ENCODE data around the gene CHCHD4.

CHCHD4 gene

DNA sequence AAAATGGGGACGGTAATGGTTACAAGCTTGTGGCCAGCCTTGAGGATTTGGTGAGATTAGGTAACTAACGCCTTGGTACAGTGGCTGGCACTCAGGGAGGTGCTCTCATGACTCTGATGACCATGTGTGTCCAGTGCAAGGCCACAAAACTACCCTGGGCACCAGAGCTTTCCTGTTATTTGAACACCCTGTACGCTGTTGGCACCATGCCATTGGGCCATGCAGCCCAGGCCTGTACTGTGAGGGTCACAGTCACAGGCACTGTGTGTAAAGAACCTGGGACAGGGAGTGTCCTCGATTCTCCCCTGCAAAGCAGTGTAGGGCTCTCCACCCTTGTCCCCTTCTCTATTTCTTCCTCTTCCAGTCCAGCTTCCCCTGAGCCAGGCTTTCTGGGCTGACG, 6.5 kb upstream of the CHCHD4 start:
- TF ChIP-seq POLR2AphosphoS5 (IDR thresholded peaks at IDR 0.05; ENCODE audit: low read depth, low read length) (no peak), TAF1 (IDR thresholded peaks at IDR 0.05; ENCODE audit: borderline replicate concordance, insufficient read depth, low read length) (no peak), FOXP2 (optimal IDR thresholded peaks at IDR 0.05; ENCODE audit: borderline replicate concordance, extremely low read depth, extremely low read length, insufficient read depth) (no peak), SIN3A (IDR thresholded peaks at IDR 0.05; ENCODE audit: borderline replicate concordance, insufficient read depth, low read length) (no peak)
- TF ChIP-seq, protein P1, sequence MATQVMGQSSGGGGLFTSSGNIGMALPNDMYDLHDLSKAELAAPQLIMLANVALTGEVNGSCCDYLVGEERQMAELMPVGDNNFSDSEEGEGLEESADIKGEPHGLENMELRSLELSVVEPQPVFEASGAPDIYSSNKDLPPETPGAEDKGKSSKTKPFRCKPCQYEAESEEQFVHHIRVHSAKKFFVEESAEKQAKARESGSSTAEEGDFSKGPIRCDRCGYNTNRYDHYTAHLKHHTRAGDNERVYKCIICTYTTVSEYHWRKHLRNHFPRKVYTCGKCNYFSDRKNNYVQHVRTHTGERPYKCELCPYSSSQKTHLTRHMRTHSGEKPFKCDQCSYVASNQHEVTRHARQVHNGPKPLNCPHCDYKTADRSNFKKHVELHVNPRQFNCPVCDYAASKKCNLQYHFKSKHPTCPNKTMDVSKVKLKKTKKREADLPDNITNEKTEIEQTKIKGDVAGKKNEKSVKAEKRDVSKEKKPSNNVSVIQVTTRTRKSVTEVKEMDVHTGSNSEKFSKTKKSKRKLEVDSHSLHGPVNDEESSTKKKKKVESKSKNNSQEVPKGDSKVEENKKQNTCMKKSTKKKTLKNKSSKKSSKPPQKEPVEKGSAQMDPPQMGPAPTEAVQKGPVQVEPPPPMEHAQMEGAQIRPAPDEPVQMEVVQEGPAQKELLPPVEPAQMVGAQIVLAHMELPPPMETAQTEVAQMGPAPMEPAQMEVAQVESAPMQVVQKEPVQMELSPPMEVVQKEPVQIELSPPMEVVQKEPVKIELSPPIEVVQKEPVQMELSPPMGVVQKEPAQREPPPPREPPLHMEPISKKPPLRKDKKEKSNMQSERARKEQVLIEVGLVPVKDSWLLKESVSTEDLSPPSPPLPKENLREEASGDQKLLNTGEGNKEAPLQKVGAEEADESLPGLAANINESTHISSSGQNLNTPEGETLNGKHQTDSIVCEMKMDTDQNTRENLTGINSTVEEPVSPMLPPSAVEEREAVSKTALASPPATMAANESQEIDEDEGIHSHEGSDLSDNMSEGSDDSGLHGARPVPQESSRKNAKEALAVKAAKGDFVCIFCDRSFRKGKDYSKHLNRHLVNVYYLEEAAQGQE (IDR thresholded peaks at IDR 0.05; ENCODE audit: insufficient read depth in 1 of 2, low read depth in 2 of 2, low read length in 2 of 2): no peak

DNA sequence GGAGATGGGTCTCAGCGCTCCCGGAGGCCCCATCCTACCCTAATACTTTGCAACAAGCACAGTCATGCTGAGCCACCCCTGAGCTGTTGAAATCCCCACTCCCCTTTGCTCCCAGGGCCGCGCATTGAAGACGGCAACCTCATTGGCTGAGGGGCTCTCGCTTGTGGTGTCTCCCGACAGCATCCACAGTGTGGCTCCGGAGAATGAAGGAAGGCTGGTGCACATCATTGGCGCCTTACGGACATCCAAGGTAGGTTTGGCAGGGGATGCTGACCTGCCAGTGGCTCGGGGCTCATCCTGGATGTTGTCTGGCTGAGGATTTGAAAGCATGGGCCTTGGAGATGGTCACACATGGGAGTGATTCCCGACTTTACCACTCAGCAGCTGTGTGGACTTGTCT, 6.0 kb upstream of the CHCHD4 start:
- TF ChIP-seq POLR2AphosphoS5 (IDR thresholded peaks at IDR 0.05; ENCODE audit: low read depth, low read length) (no peak), TAF1 (IDR thresholded peaks at IDR 0.05; ENCODE audit: borderline replicate concordance, insufficient read depth, low read length) (no peak), FOXP2 (optimal IDR thresholded peaks at IDR 0.05; ENCODE audit: borderline replicate concordance, extremely low read depth, extremely low read length, insufficient read depth) (no peak), SIN3A (IDR thresholded peaks at IDR 0.05; ENCODE audit: borderline replicate concordance, insufficient read depth, low read length) (no peak)
- TF ChIP-seq, protein P1 (IDR thresholded peaks at IDR 0.05; ENCODE audit: insufficient read depth in 1 of 2, low read depth in 2 of 2, low read length in 2 of 2): no peak

DNA sequence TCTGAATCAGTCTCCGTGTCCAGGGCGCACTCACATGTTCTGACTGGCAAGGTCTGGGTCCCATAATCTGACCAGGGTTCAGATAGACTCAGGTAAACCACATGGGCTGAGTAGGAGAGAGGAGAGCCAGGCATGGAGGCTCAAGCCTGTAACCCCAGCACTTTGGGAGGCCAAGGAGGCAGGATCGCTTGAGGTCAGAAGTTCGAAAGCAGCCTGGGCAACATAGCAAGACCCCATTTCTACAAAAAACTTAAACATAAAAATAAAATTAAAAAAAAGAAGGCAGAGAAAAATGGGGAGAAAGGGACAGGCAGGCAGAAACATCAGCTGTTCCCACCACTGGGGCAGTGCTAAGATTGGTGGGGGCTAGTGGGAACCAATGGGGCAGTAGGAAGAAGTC, 5.6 kb upstream of the CHCHD4 start:
- TF ChIP-seq TAF1 (IDR thresholded peaks at IDR 0.05; ENCODE audit: borderline replicate concordance, insufficient read depth, low read length) (no peak), SIN3A (IDR thresholded peaks at IDR 0.05; ENCODE audit: borderline replicate concordance, insufficient read depth, low read length) (no peak), POLR2AphosphoS5 (IDR thresholded peaks at IDR 0.05; ENCODE audit: low read depth, low read length) (no peak), FOXP2 (optimal IDR thresholded peaks at IDR 0.05; ENCODE audit: borderline replicate concordance, extremely low read depth, extremely low read length, insufficient read depth) (no peak)
- TF ChIP-seq, protein P1 (IDR thresholded peaks at IDR 0.05; ENCODE audit: insufficient read depth in 1 of 2, low read depth in 2 of 2, low read length in 2 of 2): no peak

DNA sequence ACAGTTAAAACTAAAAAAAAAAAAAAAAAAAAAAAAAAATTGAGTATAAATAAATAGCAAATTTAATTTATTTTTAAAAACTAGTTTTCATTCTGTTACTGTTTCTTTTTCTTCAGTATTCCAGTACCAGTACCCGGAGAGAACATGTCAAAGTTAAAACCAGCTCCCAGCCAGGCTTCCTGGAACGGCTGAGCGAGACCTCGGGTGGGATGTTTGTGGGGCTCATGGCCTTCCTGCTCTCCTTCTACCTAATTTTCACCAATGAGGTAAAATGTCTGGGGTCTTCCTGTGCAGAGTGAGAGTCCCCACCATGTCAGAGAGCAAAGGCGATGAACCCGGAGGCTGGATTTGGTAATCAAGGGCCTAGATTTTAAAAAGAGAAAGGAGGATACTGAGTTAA, 4.6 kb upstream of the CHCHD4 start:
- TF ChIP-seq TAF1 (IDR thresholded peaks at IDR 0.05; ENCODE audit: borderline replicate concordance, insufficient read depth, low read length): no peak
- TF ChIP-seq FOXP2 (optimal IDR thresholded peaks at IDR 0.05; ENCODE audit: borderline replicate concordance, extremely low read depth, extremely low read length, insufficient read depth): no peak
- no peak for TF ChIP-seq POLR2AphosphoS5 (IDR thresholded peaks at IDR 0.05; ENCODE audit: low read depth, low read length)
- TF ChIP-seq, protein P1 (IDR thresholded peaks at IDR 0.05; ENCODE audit: insufficient read depth in 1 of 2, low read depth in 2 of 2, low read length in 2 of 2): no peak
- no peak for TF ChIP-seq SIN3A (IDR thresholded peaks at IDR 0.05; ENCODE audit: borderline replicate concordance, insufficient read depth, low read length)

DNA sequence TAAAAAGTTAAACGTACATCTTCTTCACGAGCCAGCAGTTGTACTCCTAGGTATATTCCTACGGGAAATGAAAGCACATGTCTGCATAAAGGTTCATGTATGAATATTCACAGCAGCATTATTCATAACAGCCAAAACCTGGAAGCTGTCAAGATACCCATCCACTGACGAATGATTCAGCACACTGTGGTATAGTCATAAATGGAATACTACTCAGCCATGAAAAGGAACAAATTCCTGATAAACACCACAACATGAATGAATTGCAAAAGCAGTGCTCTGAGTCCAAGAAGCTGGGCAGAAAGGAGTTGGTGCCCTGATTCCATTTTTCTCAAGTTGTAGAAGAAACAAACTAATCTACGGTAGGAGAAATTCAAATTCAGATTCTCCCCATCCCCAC, 4.1 kb upstream of the CHCHD4 start:
- TF ChIP-seq TAF1 (IDR thresholded peaks at IDR 0.05; ENCODE audit: borderline replicate concordance, insufficient read depth, low read length) (no peak), SIN3A (IDR thresholded peaks at IDR 0.05; ENCODE audit: borderline replicate concordance, insufficient read depth, low read length) (no peak)
- TF ChIP-seq, protein P1 (IDR thresholded peaks at IDR 0.05; ENCODE audit: insufficient read depth in 1 of 2, low read depth in 2 of 2, low read length in 2 of 2): no peak

Data from PFSK-1 (cell line).